WERI-Rb-1 (cell line): Measurements from ENCODE around the gene LRSAM1.

Experiments
- DNase-seq: peaks from one replicate; pipeline ENCODE4 v3.0.0-alpha.2; 2020
- H3K27ac ChIP-seq: fragments of 250-450 bp; sonication (Bioruptor Pico); 2 replicates; pipeline ENCODE4 v1.5.1; 2020; ENCODE audit warnings: mild to moderate bottlenecking, moderate library complexity
- H3K27me3 ChIP-seq: fragments of 250-450 bp; sonication (Bioruptor Pico); 2 replicates; pipeline ENCODE4 v1.5.1; 2021; ENCODE audit warnings: mild to moderate bottlenecking, low read depth, moderate library complexity; ENCODE audit not compliant: insufficient read depth, severe bottlenecking
- H3K36me3 ChIP-seq: fragments of 250-450 bp; sonication (Bioruptor Pico); 2 replicates; pipeline ENCODE4 v1.5.1; 2020; ENCODE audit warnings: mild to moderate bottlenecking, moderate library complexity
- H3K4me3 ChIP-seq: 2 replicates; pipeline ENCODE4 v1.5.1; 2011; ENCODE audit warnings: low read depth, mild to moderate bottlenecking, control low read depth, low read length
- H3K9me3 ChIP-seq: fragments of 250-450 bp; sonication (Bioruptor Pico); 2 replicates; pipeline ENCODE4 v1.5.1; 2021; ENCODE audit warnings: mild to moderate bottlenecking, moderate library complexity; ENCODE audit not compliant: severe bottlenecking
- CTCF ChIP-seq: IDR thresholded peaks from 2 replicates; pipeline ENCODE4 v1.5.1; 2011; ENCODE audit warnings: low read depth, mild to moderate bottlenecking, control low read depth, inconsistent platforms, low read length

Gene LRSAM1

GRCh38 chr9:127506117-127506813 lies 55.0 kb downstream of the LRSAM1 start:
- H3K27me3 ChIP-seq, result no peaks in the 10 kb centered on the region
- DNase-seq, result no peak
- TF ChIP-seq CTCF, result no peak
- H3K36me3 ChIP-seq, result peaks cover 62% of the 10 kb centered on the region
- H3K9me3 ChIP-seq, result no peaks in the 10 kb centered on the region
- no peak overlapping the region for H3K4me3 ChIP-seq
- H3K27ac ChIP-seq, result no peak overlapping the region; the same call in 1 of the 2 replicates

GRCh38 chr9:127506814-127507750 lies 55.8 kb downstream of the LRSAM1 start:
- no peak for TF ChIP-seq CTCF
- Histone ChIP-seq H3K9me3 (no peaks in the 10 kb centered on the region), H3K27ac (no peak overlapping the region; the same call in 1 of the 2 replicates), H3K27me3 (no peaks in the 10 kb centered on the region), H3K36me3 (peaks cover 62% of the 10 kb centered on the region), H3K4me3 (no peak overlapping the region)
- DNase-seq, result no peak

- Histone ChIP-seq H3K9me3 (no peaks in the 10 kb centered on the region), H3K27me3 (no peaks in the 10 kb centered on the region), H3K27ac (no peak overlapping the region), H3K36me3 (peaks cover 65% of the 10 kb centered on the region), H3K4me3 (no peak overlapping the region)
- no peak for TF ChIP-seq CTCF
- DNase-seq, result no peak
These were observed 56.7 kb downstream of the LRSAM1 start for GRCh38 chr9:127507751-127508648.

DNA sequence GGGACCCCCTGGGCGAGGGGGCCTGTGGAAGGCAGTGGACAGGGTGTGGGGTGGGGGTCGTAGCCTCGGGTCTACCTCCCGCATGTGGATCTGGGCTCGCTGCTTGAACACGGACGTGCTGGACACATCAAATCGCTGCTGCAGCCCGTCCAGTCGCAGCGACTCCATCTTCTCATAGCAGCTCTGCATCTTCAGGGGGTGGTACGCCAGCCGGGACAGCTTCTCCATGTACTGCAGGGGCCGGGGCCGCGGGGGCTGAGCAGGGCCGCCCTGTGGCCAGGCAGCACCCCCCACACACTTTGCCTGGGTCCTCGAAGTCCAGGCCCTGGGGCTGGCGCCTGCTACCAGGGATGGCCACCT lies 57.6 kb downstream of the LRSAM1 start:
- H3K9me3 ChIP-seq, result no peaks in the 10 kb centered on the region

More for the DNA sequence above, 57.6 kb downstream of the LRSAM1 start:
- DNase-seq, result no peak
- Histone ChIP-seq H3K27ac (no peak overlapping the region), H3K36me3 (peaks cover 65% of the 10 kb centered on the region), H3K27me3 (no peaks in the 10 kb centered on the region), H3K4me3 (no peak overlapping the region)
- no peak for TF ChIP-seq CTCF
